Breast epithelium (tissue), 3 donors: ENCODE results near the gene MBD2. TPM values are rescaled to one million over a fixed set of nuclear protein-coding genes. Genes with fewer than 3 reads are reported as not detected.

Source experiments
- total RNA-seq, 3 donors: library from RNA; depleted of rRNA; stranded (reverse); fragments of >200 nt; gene quantifications; one replicate each; pipeline ENCODE4 v1.1.0, GENCODE V29; 2016

Gene MBD2
- total RNA-seq, 3 donors from 2014 or later: 46.2 to 61.9 (median 50.6) TPM

Other genes starting within 250 kb of the MBD2 start
- 10 to 100 TPM; 46.9 to 67.6 (median 47.0) TPM for gene POLI, start 44.8 kb upstream of the MBD2 start, total RNA-seq
- not detected for gene STARD6, start 133.2 kb upstream of the MBD2 start, total RNA-seq
- 1 to 10 TPM; 1.3 to 2.3 (median 2.1) TPM for gene C18orf54, start 133.2 kb upstream of the MBD2 start, total RNA-seq